Limb (tissue), 2 donors: ENCODE results near the gene ESPN.

Experiments used
- DNase-seq, 2 donors: peaks; one replicate each; pipeline ENCODE4 v3.0.0-alpha.2; 2016; ENCODE audit errors: extremely low spot score in 2 of 2

ESPN gene

GRCh38 chr1:6463120-6463412, 38.5 kb downstream of the ESPN start:
- no peak for DNase-seq

DNA sequence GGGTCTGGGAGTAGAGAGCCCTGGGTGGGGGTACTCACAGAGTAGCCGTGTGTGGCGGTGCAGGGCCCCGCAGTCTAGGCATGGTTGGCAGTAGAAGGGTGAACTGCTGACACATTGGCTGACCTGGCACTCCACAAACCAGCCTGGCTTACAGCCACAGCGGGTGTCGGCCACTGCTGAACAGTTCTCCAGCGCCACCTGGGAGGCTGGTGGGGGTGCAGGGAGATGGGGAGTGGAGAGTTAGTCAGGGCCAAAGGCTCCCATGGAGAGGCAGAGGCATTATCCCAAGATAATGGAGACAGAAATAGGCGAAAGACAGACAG, 39.9 kb downstream of the ESPN start:
- no peak for DNase-seq

- DNase-seq: no peak
These were observed 40.3 kb downstream of the ESPN start for GRCh38 chr1:6464915-6465314.

GRCh38 chr1:6465461-6466005, 41.0 kb downstream of the ESPN start:
- no peak for DNase-seq

DNA sequence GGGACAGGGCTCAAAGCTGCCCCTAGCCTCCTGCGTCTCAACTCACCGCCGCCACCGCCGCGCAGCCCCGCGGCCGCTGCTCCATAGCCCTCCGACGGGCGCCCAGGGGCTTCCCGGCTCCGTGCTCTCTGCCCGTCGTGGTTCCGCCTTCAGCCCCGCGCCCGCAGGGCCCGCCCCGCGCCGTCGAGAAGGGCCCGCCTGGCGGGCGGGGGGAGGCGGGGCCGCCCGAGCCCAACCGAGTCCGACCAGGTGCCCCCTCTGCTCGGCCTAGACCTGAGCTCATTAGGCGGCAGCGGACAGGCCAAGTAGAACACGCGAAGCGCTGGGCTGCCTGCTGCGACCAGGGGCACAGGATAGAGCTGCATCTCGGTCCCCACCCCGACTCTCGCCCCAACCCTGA, 41.4 kb downstream of the ESPN start, which contains the start of gene TNFRSF25:
Gene TNFRSF25 (minus strand): TSS at position 151 of the 400 bp plus-strand sequence. CDS start 66 bp downstream, at position 85.
- no peak for DNase-seq

DNA sequence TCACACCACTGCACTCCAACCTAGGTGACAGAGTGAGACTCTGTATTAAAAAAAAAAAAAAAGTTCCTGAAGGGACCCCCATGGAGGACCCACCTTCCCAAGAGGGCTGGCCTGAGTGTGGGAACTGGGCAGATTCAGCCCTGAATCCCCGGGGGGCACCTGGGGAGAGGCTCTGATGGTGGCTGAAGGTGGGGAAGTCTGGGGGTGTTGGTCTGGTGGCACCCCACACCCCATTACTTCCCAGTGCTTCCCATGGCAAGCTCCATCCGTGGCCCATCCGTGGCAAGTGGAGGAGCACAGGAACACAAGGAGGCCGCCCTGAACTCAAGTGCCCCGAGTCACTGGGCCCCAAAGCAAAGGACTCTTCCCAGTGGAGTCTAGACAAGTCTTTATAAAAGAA, 42.2 kb downstream of the ESPN start:
- no peak for DNase-seq

GRCh38 chr1:6467224-6467623, 42.6 kb downstream of the ESPN start:
- DNase-seq: no peak

DNA sequence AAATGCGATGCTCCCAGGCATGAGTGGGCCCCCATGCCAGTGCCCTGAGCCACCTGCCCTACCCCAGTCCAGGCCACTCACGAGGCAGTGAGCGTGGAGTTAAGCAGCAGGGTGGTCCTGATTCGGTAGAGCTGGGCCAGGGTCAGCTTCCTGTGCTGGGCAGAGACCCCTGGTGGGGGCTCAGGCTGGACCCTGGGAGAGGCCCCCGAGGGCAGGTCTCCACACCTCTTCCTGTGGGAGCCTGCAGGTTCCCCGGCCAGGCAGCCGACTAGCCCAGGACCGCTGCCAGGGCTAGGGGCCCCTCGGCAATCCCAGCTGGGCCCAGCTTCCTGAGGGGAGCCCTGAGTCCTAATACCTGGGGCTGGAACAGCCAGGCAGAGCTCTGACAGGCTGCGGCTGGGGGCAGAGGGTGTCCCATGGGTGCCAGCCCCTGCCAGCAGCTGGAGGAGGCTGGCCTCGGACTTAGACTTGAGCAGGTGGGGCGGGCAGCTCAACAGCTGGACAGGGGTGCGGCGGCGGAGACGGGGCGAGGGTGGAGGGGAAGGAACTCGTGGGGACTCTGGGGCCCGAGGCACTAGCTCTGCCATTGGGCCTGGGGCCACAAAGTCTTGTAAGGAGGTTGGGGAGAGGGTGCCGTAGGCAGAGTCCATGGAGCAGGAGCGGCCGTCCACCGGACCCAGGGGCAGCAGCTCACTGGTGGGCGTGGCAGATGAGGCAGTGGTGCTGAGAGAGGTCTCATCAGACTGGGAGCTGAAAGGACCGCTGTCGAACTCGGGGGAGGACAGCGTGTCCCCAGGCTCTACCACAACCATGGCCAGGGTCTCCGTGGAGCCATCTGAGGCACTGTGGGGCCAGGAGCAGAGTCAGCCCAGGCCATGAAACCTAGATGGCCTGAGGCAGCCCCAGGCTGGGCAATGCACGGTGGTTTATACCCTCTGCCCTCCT, 43.4 kb downstream of the ESPN start:
- no peak for DNase-seq

DNA sequence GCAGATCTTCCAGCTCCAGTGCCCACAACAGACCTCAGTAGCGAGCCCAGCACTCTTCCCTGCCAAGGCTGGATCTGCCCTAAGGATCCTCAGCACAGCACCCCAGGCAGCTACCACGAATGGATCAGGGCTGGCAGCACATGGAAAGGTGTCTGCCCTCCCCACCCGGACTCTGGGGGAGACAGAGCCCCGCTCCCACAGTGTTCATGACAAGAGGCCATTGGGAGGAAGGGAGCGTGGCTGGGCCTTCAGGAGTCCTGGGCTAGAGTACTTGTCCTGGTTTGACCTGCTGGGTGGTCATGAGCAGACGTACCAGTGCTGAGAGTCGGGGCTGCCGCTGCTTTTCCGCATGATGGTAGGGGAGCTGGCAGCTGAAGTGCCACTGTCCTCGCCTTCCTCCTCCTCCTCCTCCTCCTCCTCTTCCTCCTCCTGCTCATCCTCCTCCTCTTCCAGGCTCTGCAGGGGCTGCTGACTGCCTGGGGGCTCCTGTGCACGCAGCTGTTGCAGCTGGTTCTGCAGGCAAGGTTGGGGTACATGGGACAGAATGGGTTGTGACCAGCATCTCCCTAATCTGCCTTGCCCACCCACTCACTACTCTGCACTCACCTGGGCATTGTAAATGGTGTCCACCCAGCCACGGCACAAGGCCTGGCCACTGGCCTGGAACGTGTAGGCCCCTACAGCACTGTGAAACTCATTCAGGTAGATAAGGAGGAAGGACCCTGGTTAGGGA, 44.3 kb downstream of the ESPN start:
- DNase-seq: no peak

GRCh38 chr1:6470132-6471085, 45.8 kb downstream of the ESPN start:
- no peak for DNase-seq

DNA sequence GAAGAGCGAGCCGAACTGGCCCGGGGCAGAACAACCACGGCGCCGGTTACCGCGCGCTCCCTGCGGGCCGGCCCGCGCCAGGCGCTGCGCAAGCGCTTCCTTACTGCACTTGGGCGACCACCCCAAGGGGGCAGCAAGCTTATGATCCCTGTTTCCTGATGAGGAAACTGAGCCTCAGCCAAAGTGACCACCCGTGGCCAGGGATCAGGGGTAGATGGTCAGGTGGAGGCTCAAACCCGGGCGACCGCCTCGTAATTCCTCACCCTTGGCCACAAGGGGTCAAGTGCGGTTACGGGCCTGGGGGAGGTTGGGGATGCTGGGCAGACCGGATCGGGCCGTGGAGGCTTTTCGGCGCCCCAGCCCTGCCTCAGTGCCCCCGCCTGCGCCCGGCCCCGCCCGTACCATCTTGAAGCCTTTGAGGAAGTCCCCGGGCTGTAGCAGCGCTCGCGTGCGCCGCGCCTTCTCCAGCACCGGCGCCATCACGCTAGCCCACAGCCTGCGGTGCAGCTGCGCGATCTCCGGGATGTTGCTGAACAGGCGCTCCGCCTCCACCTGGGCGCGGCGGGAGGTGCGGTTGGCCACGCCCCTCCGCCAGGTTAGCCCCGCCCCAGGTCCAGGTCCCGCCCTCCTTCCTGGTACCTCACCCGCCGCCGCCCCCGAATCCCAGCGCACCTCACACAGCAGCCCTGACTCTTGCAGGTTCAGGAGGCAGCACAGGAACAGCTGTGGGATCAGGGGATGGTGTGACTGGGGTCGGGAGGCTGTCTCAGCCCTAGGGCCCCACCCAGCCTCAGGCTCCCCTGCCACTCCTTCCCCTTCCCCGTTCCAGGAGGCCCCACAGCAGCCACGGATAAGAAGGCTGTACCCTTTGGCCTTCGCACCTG, 46.8 kb downstream of the ESPN start:
- DNase-seq: no peak

GRCh38 chr1:6471970-6472368, 47.4 kb downstream of the ESPN start:
- DNase-seq: no peak

- DNase-seq: no peak
These were observed 47.8 kb downstream of the ESPN start for GRCh38 chr1:6472391-6472790.

DNA sequence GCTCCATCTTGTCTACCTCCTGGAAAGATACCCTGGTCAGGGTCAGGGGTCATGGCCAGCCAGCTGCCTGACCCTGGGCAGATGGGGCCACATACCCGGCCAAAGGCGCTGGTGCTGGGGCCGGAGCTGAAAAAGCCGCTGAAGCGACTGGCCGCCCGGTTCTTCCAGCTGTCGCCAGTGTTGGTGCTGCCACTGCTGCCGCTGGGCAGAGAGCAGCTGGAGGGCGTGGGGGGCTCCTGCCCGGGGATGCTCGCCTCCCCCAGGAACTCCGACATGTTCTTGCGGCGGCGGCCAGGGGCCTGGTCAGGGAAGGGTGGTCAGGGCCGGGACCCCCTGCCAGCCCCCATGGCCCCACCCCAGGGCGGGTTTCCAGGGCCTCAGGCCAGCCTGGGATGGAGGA, 48.6 kb downstream of the ESPN start:
- no peak for DNase-seq

DNA sequence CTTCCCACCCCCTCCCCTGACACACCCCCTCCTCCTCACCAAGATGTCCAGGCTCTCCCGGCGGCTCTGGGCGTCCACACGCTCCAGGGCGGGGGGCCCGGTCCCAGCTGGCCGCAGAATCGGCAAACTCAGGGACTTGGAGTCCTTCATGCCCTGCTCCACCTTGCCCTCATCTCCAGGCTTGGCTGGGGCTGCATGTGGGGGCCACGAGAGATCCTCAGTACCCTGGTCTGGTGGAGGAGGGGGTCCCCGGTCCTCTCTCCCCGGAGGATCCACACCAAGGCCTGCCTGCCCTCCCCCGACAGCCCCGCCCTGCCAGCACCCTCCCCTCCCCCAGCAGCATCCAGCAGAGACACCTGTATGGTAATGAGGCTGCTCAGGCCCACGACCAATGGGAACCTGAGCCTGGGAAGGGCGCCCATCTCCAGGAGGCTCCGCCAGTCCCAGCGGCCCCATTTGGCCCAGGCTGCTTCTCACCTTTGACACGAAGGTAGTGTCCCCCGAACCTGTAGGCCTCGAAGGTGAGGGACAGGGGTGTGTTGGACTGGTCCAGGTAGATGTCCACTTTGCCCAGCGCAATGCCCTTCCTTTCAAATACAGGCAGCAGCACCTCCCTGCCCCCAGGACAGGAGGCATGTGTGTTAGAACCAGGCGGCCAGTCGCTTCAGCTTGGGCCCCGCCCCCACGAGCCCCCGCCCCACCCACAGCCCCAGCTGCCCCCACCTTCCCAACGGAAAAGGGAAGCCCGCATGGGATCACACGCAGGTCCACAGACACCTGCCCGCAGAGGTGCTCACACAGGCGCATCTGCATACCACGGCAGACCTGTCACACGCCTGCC, 49.6 kb downstream of the ESPN start:
- no peak for DNase-seq

DNA sequence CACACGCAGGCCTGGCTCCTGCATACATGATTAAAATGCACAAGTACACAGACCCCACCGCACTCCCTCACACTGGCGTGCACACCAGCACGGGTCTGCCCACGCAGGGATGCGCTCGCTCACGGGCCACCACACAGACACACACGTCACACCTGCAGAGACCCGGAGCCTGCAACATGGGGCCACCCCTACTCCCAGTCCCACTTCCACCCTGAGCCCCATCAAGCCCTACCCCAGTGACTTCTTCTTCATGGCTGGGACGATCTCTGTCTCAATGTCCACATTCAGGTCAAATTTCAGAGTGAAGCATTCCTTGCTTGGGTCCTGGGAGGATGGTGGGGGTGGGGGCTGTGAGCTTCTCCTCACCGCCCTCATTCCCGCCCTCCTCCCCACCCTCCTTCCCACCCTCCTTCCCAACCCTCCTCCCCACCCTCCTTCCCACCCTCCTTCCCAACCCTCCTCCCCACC, 50.3 kb downstream of the ESPN start:
- DNase-seq: no peak

DNA sequence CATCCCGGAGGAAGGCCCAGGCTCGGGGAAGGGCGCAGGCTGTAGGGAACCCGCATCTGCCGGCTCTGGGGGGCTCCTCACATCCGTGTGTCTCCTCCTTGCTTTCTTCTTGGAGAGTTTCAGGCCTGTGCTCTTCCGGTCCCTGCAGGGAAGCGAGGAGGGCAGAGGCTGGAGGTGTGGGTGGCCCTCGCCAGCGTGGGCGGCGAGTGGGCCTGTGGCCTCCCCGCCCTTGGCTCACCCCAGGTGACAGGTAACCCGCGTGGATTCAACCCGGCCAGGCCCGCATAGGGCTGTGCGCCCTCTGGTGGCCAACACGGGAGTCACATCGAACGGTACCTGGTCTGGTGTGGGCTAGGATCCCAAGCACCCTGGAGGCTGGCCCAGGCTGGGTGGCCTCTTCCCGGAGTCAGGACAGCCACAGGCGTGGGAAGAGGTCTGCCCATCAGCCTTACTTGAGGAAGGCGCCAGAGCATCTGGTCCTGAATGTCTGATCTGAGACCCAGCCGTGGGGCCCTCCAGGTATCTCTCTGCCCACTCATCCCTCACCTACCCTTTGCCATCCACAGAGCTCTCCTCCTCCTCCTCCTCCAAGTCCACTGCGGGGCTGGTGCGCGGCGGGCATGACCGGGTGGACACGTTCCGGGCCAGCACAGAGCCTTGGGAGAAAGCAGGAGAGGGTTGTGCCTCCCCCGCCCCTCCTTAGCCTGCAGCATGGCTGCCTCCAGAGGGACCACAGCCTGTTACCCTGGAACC, 51.0 kb downstream of the ESPN start:
- peak in 1 of 2 donors; percentile 76 for DNase-seq

DNA sequence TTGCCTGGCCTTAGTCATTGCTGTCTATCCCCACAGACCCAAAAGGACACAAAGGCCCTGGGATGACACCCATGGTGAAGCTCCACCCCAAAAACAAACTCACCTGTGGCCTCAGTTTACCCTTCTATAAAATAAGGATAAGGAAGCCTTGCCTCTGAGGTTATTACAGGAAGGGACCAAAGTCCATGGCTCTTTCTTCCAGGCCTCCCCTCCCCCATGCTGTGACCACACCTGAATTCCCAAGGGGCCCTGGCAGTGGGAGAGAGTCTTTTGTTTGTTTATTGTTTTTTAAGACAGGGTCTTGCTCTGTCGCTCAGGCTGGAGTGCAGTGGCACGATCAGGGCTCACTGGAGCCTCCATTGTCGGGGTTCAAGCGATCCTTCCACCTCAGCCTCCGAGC, 51.9 kb downstream of the ESPN start:
- DNase-seq: no peak
